WTC11 (cell line): ENCODE data around the gene CASP6. TPM values are rescaled to one million over a fixed set of nuclear protein-coding genes. Genes with fewer than 3 reads are reported as not detected.

Source experiments
- ATAC-seq: fragments of 200-7000 bp; cut with Tn5 transposase; 2 replicates; pipeline ENCODE4 v1.10.0; 2021; ENCODE audit warnings: mild to moderate bottlenecking, moderate library complexity
- CTCF ChIA-PET: fragments of 300-600 bp; sonication (Branson Sonifier 250); formaldehyde crosslinking; loops from one replicate; lab custom pipeline; 2021; ENCODE audit warnings: antibody characterized with exemption; lab: Charles Lee
- POLR2A ChIA-PET: fragments of 350-600 bp; sonication (Branson Sonifier 250); formaldehyde crosslinking; loops from one replicate; lab custom pipeline; 2021; ENCODE audit warnings: antibody characterized with exemption; lab: Charles Lee
- DNase-seq: peaks from one replicate; pipeline ENCODE4 v3.0.0; 2021; ENCODE audit warnings: low spot score
- H3K27ac Mint-ChIP-seq: 2 replicates; pipeline ENCODE4 v1.8.0; 2021; ENCODE audit warnings: mixed read lengths
- H3K27me3 Mint-ChIP-seq: 2 replicates; pipeline ENCODE4 v1.8.0; 2021; ENCODE audit warnings: low read depth, mild to moderate bottlenecking, moderate library complexity, mixed read lengths
- H3K36me3 Mint-ChIP-seq: 2 replicates; pipeline ENCODE4 v1.8.0; 2021; ENCODE audit warnings: mixed read lengths
- H3K4me1 Mint-ChIP-seq: 2 replicates; pipeline ENCODE4 v1.8.0; 2022; ENCODE audit warnings: mixed read lengths
- H3K4me3 Mint-ChIP-seq: 2 replicates; pipeline ENCODE4 v1.8.0; 2021; ENCODE audit warnings: mild to moderate bottlenecking, moderate library complexity, mixed read lengths
- H3K9me3 Mint-ChIP-seq: 2 replicates; pipeline ENCODE4 v1.8.0; 2021; ENCODE audit warnings: mixed read lengths
- CREB1 ChIP-seq: sonication (generic); formaldehyde crosslinking; IDR thresholded peaks from 2 replicates; pipeline ENCODE4 v1.8.0; 2023; ENCODE audit warnings: mild to moderate bottlenecking, missing genetic modification reagents
- NFATC4 ChIP-seq: fragments of 250-450 bp; sonication (Bioruptor Pico); IDR thresholded peaks from 2 replicates; pipeline ENCODE4 v1.9.0; 2021; ENCODE audit warnings: mild to moderate bottlenecking
- NR2C2 ChIP-seq: sonication (generic); formaldehyde crosslinking; IDR thresholded peaks from 2 replicates; pipeline ENCODE4 v1.8.0; 2022; ENCODE audit warnings: mild to moderate bottlenecking, missing genetic modification reagents
- RELA ChIP-seq: sonication (generic); formaldehyde crosslinking; IDR thresholded peaks from 2 replicates; pipeline ENCODE4 v1.8.1; 2022; ENCODE audit warnings: missing genetic modification reagents, mild to moderate bottlenecking, borderline replicate concordance
- RORB ChIP-seq: fragments of 250-450 bp; sonication (Bioruptor Pico); IDR thresholded peaks from 2 replicates; pipeline ENCODE4 v1.9.0; 2021; ENCODE audit warnings: mild to moderate bottlenecking
- SOX15 ChIP-seq: fragments of 250-450 bp; sonication (Bioruptor Pico); IDR thresholded peaks from 2 replicates; pipeline ENCODE4 v1.9.0; 2021; ENCODE audit warnings: mild to moderate bottlenecking
- TEAD1 ChIP-seq: sonication (generic); formaldehyde crosslinking; IDR thresholded peaks from 2 replicates; pipeline ENCODE4 v1.8.0; 2022; ENCODE audit warnings: mild to moderate bottlenecking, missing genetic modification reagents
- ZNF121 ChIP-seq: sonication (generic); formaldehyde crosslinking; IDR thresholded peaks from 2 replicates; pipeline ENCODE4 v1.8.0; 2023; ENCODE audit warnings: missing genetic modification reagents
- ZNF138 ChIP-seq: sonication (generic); formaldehyde crosslinking; conservative IDR thresholded peaks from 2 replicates; pipeline ENCODE4 v1.8.1; 2022; ENCODE audit warnings: mild to moderate bottlenecking, moderate library complexity, missing genetic modification reagents
- ZNF416 ChIP-seq: fragments of 250-450 bp; sonication (Bioruptor Pico); IDR thresholded peaks from 2 replicates; pipeline ENCODE4 v1.9.0; 2021; ENCODE audit warnings: mild to moderate bottlenecking, inconsistent platforms
- total RNA-seq: library from RNA; stranded (reverse); gene quantifications from 3 replicates; pipeline ENCODE4 v1.2.3, GENCODE V29; 2021
- TF ChIP-seq, protein P1 (sequence below): sonication (generic); formaldehyde crosslinking; IDR thresholded peaks from 2 replicates; pipeline ENCODE4 v1.8.1; 2023; ENCODE audit warnings: mild to moderate bottlenecking, missing genetic modification reagents
- TF ChIP-seq, protein P2 (sequence below): fragments of 250-450 bp; sonication (Bioruptor Pico); IDR thresholded peaks from 2 replicates; pipeline ENCODE4 v1.9.0; 2021; ENCODE audit warnings: mild to moderate bottlenecking
- TF ChIP-seq, protein P3 (sequence below): sonication (generic); formaldehyde crosslinking; IDR thresholded peaks from 2 replicates; pipeline ENCODE4 v1.8.1; 2022; ENCODE audit warnings: missing genetic modification reagents, borderline replicate concordance
- TF ChIP-seq, protein P4 (sequence below): sonication (generic); formaldehyde crosslinking; IDR thresholded peaks from 2 replicates; pipeline ENCODE4 v1.8.1; 2022; ENCODE audit warnings: mild to moderate bottlenecking, moderate library complexity, missing genetic modification reagents
- TF ChIP-seq, protein P5 (sequence below): sonication (generic); formaldehyde crosslinking; IDR thresholded peaks from 2 replicates; pipeline ENCODE4 v1.8.0; 2023; ENCODE audit warnings: missing genetic modification reagents
- TF ChIP-seq, protein P6 (sequence below): sonication (generic); formaldehyde crosslinking; IDR thresholded peaks from 2 replicates; pipeline ENCODE4 v1.8.1; 2023; ENCODE audit warnings: mild to moderate bottlenecking, moderate library complexity, missing genetic modification reagents
- TF ChIP-seq, protein P7 (sequence below): sonication (generic); formaldehyde crosslinking; IDR thresholded peaks from 2 replicates; pipeline ENCODE4 v1.8.1; 2023; ENCODE audit warnings: mild to moderate bottlenecking, missing genetic modification reagents, borderline replicate concordance

The CASP6 gene
- total RNA-seq, 1 experiment from 2014 or later = 26.0 TPM

DNA sequence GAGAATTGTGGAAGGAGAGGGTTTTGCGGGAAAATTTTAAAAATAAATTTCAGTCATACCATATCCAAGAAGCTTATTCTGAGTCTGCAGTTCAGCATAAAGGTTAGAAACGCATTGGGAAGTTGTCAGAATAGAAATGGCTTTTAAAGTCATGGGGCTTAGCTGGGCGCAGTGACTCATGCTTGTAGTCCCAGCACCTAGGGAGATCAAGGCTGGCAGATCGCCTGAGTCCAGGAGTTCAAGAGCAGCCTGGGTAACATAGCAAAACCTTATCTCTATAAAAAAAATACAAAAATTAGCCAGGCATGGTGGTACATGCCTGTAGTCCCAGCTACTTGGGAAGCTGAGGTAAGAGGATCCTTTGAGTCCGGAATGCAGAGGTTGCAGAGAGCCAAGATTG, 30.5 kb upstream of the CASP6 start (continued):
- TF ChIP-seq, protein P1, sequence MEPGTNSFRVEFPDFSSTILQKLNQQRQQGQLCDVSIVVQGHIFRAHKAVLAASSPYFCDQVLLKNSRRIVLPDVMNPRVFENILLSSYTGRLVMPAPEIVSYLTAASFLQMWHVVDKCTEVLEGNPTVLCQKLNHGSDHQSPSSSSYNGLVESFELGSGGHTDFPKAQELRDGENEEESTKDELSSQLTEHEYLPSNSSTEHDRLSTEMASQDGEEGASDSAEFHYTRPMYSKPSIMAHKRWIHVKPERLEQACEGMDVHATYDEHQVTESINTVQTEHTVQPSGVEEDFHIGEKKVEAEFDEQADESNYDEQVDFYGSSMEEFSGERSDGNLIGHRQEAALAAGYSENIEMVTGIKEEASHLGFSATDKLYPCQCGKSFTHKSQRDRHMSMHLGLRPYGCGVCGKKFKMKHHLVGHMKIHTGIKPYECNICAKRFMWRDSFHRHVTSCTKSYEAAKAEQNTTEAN = no peak
- TF ChIP-seq RELA (CRISPR knock-in tag) (no peak), ZNF138 (CRISPR knock-in tag) (no peak), CREB1 (CRISPR knock-in tag) (no peak), NFATC4 (no peak)
- TF ChIP-seq, protein P2, sequence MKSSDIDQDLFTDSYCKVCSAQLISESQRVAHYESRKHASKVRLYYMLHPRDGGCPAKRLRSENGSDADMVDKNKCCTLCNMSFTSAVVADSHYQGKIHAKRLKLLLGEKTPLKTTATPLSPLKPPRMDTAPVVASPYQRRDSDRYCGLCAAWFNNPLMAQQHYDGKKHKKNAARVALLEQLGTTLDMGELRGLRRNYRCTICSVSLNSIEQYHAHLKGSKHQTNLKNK = no peak
- TF ChIP-seq, protein P3, sequence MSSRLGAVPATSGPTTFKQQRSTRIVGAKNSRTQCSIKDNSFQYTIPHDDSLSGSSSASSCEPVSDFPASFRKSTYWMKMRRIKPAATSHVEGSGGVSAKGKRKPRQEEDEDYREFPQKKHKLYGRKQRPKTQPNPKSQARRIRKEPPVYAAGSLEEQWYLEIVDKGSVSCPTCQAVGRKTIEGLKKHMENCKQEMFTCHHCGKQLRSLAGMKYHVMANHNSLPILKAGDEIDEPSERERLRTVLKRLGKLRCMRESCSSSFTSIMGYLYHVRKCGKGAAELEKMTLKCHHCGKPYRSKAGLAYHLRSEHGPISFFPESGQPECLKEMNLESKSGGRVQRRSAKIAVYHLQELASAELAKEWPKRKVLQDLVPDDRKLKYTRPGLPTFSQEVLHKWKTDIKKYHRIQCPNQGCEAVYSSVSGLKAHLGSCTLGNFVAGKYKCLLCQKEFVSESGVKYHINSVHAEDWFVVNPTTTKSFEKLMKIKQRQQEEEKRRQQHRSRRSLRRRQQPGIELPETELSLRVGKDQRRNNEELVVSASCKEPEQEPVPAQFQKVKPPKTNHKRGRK (CRISPR knock-in tag) = no peak

DNA sequence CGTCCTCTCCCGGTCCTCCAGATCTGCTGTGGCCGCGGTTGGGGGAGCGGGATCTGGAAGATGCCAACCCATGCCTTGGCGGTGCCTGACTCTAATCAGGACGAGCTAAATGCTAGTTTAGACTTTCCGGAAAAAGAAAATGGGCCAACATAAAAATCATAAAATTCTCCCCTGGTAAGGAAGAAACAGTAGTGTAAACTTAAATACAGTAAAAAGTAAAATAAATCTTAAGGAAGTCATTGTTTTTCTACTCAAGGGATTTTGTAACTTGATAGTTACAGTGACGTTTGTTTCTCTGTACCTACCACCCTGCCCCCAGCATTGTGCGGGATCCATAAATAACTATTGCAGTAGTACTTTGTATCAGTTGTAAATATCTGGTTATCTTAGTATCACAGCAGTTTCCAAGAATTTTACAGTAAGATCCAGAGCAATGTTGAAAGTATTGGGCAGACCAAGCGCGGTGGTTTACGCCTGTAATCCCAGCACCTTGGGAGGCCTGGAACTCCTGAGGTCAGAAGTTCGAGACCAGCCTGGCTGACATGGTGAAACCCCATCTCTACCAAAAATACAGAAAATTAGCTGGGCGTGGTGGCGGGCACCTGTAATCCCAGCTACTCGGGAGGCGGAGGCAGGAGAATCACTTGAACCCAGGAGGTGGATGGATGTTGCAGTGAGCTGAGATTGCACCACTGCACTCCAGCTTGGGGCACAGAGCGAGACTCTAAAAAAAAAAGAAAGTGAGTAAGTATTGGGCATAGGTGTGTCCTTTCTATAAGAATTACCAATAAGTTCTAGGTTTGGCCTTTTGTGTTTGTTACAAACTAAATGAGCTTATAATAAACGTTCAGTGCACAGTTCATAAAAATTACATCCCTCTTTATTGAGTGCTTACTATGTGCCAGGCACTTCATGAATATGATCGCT, 27.6 kb upstream of the CASP6 start:
- no peak for DNase-seq
- no peaks in the 10 kb centered on the region for H3K9me3 Mint-ChIP-seq
- TF ChIP-seq CREB1 (CRISPR knock-in tag) (no peak), RORB (CRISPR knock-in tag) (no peak), SOX15 (CRISPR knock-in tag) (no peak)
- TF ChIP-seq, protein P4, sequence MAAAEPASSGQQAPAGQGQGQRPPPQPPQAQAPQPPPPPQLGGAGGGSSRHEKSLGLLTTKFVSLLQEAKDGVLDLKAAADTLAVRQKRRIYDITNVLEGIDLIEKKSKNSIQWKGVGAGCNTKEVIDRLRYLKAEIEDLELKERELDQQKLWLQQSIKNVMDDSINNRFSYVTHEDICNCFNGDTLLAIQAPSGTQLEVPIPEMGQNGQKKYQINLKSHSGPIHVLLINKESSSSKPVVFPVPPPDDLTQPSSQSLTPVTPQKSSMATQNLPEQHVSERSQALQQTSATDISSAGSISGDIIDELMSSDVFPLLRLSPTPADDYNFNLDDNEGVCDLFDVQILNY (CRISPR knock-in tag) = 0 out of 2 replicates have a peak, but pooled peaks have one; percentile 14
- TF ChIP-seq, all 79 proteins: peak for 1
- ChIA-PET CTCF (interaction anchor here (1.0 to 1.8 kb wide), 3 partner anchors 28 to 298 kb away, joined by 3 to 5 read pairs (median 4); partner anchors contain the start of genes CASP6 and SEC24B), POLR2A (interaction anchor here (1.0 kb wide), 1 partner anchor 29 kb away, joined by 3 read pairs; no protein-coding TSS in a partner anchor)
- peak; percentile 42 for ATAC-seq
- peaks cover 15% of the 10 kb centered on the region for H3K4me1 Mint-ChIP-seq
- no peaks in the 10 kb centered on the region; the same call in 1 of the 2 replicates for H3K27me3 Mint-ChIP-seq
- H3K27ac Mint-ChIP-seq = peak overlapping the region; percentile 83
- peaks cover 3% of the 10 kb centered on the region for H3K36me3 Mint-ChIP-seq
- peak overlapping the region; percentile 86 for H3K4me3 Mint-ChIP-seq

DNA sequence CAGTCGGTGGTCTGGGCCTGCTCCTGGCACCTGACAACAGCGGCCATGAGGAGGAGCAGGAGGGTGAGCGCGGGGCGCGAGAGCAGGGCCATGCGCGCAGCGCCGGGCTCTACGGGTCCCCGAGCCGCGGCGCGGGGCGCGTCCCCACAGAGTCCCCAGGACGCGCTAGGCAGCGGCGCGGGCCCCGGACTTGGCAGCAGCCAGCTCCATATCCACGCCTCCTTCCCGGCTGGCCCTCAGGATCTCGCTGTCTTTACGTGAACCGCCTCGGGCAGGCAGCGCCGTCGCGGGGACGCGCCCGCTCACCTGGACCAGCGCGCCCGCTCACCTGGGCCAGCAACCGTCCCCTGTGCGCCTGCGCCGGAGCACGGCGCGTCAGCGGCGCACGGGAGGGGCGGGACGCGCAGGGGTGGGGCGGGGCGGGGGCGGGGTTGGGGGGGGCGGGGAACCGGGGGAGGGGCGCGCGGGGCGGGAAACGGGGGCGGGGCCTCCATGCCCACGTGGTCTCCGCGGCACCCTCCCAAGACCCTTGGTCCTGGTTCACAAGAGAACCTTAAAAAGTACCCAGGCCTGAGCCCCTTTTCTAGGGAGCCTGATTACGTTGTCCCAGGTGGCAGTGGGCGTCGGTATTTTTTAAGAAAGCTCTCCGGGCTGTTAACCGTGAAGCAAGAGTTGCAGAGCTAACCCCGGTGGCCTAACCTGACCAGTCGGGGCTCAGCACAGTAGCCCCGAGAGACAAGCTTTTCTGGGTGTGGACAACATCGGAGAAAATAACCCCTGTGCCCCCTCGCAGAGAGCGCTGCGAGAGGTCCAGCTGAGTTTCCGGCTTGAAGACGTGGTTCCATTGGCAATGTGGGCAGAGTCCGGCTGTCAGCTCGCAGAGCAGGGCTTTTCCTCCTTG, 26.7 kb upstream of the CASP6 start, which contains the start of gene PLA2G12A:
PLA2G12A (minus strand) TSS at position 353 of the 901 bp plus-strand sequence; CDS start at position 92, 261 bp downstream.
- peaks cover 15% of the 10 kb centered on the region for H3K4me1 Mint-ChIP-seq
- peak within 1 kb of the TSS; percentile 86 for H3K27ac Mint-ChIP-seq
- H3K27me3 Mint-ChIP-seq = no peaks in the 10 kb centered on the region; the same call in 1 of the 2 replicates
- ATAC-seq (peak; percentile 85), DNase-seq (peak; percentile 91)
- ChIA-PET POLR2A (interaction anchor here (0.6 to 1.0 kb wide), 3 partner anchors 29 to 267 kb away, joined by 3 read pairs; partner anchors contain the start of gene MCUB), CTCF (interaction anchor here (0.6 to 1.8 kb wide), 4 partner anchors 28 to 297 kb away, joined by 3 to 4 read pairs (median 4); partner anchors contain the start of gene SEC24B)
- H3K9me3 Mint-ChIP-seq = no peaks in the 10 kb centered on the region
- peak within 1 kb of the TSS; percentile 90 for H3K4me3 Mint-ChIP-seq
- peaks cover 3% of the 10 kb centered on the region for H3K36me3 Mint-ChIP-seq
- TF ChIP-seq, protein P5, sequence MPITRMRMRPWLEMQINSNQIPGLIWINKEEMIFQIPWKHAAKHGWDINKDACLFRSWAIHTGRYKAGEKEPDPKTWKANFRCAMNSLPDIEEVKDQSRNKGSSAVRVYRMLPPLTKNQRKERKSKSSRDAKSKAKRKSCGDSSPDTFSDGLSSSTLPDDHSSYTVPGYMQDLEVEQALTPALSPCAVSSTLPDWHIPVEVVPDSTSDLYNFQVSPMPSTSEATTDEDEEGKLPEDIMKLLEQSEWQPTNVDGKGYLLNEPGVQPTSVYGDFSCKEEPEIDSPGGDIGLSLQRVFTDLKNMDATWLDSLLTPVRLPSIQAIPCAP (CRISPR knock-in tag) = no peak
- TF ChIP-seq, protein P6, sequence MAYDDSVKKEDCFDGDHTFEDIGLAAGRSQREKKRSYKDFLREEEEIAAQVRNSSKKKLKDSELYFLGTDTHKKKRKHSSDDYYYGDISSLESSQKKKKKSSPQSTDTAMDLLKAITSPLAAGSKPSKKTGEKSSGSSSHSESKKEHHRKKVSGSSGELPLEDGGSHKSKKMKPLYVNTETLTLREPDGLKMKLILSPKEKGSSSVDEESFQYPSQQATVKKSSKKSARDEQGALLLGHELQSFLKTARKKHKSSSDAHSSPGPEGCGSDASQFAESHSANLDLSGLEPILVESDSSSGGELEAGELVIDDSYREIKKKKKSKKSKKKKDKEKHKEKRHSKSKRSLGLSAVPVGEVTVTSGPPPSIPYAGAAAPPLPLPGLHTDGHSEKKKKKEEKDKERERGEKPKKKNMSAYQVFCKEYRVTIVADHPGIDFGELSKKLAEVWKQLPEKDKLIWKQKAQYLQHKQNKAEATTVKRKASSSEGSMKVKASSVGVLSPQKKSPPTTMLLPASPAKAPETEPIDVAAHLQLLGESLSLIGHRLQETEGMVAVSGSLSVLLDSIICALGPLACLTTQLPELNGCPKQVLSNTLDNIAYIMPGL (CRISPR knock-in tag) = peak; percentile 67
- TF ChIP-seq ZNF416 (0 out of 2 replicates have a peak, but pooled peaks have one; percentile 39), TEAD1 (CRISPR knock-in tag) (no peak), NR2C2 (CRISPR knock-in tag) (0 out of 2 replicates have a peak, but pooled peaks have one; percentile 46), ZNF121 (CRISPR knock-in tag) (no peak)
- TF ChIP-seq, protein P4 (CRISPR knock-in tag) = peak; percentile 64; the same call in 1 of the 2 replicates
- TF ChIP-seq, protein P7, sequence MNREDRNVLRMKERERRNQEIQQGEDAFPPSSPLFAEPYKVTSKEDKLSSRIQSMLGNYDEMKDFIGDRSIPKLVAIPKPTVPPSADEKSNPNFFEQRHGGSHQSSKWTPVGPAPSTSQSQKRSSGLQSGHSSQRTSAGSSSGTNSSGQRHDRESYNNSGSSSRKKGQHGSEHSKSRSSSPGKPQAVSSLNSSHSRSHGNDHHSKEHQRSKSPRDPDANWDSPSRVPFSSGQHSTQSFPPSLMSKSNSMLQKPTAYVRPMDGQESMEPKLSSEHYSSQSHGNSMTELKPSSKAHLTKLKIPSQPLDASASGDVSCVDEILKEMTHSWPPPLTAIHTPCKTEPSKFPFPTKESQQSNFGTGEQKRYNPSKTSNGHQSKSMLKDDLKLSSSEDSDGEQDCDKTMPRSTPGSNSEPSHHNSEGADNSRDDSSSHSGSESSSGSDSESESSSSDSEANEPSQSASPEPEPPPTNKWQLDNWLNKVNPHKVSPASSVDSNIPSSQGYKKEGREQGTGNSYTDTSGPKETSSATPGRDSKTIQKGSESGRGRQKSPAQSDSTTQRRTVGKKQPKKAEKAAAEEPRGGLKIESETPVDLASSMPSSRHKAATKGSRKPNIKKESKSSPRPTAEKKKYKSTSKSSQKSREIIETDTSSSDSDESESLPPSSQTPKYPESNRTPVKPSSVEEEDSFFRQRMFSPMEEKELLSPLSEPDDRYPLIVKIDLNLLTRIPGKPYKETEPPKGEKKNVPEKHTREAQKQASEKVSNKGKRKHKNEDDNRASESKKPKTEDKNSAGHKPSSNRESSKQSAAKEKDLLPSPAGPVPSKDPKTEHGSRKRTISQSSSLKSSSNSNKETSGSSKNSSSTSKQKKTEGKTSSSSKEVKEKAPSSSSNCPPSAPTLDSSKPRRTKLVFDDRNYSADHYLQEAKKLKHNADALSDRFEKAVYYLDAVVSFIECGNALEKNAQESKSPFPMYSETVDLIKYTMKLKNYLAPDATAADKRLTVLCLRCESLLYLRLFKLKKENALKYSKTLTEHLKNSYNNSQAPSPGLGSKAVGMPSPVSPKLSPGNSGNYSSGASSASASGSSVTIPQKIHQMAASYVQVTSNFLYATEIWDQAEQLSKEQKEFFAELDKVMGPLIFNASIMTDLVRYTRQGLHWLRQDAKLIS (CRISPR knock-in tag) = 0 out of 2 replicates have a peak, but pooled peaks have one; percentile 56
